Activated naive CD8-positive, alpha-beta T cell treated with anti-CD3 and anti-CD28 coated beads, Interleukin-2, amount 50 U/mL, for 24 hours (primary cell): ENCODE results near the gene ST8SIA4.
"Not testable (repeated sequence)": the region's sequence is repeated elsewhere in the genome, so short reads cannot be mapped to it uniquely, and the experiment has no call there.

Source experiments
- ATAC-seq: fragments of 150-1000 bp; cut with Tn5 transposase; one replicate; pipeline ENCODE4 v1.10.0; 2021
- DNase-seq: peaks from one replicate; pipeline ENCODE4 v3.0.0; 2021
- H3K27ac Mint-ChIP-seq: one replicate; pipeline ENCODE4 v1.8.0; 2021; ENCODE audit warnings: mild to moderate bottlenecking, mixed read lengths
- H3K27me3 Mint-ChIP-seq: one replicate; pipeline ENCODE4 v1.8.0; 2021; ENCODE audit warnings: mixed read lengths
- H3K36me3 Mint-ChIP-seq: one replicate; pipeline ENCODE4 v1.8.0; 2021; ENCODE audit warnings: low read depth, mixed read lengths
- H3K4me1 Mint-ChIP-seq: one replicate; pipeline ENCODE4 v1.8.0; 2021; ENCODE audit warnings: mixed read lengths
- H3K4me3 Mint-ChIP-seq: one replicate; pipeline ENCODE4 v1.8.0; 2021; ENCODE audit warnings: mild to moderate bottlenecking, moderate library complexity, mixed read lengths
- H3K9me3 Mint-ChIP-seq: one replicate; pipeline ENCODE4 v1.8.0; 2021; ENCODE audit warnings: mixed read lengths

ST8SIA4 gene

DNA sequence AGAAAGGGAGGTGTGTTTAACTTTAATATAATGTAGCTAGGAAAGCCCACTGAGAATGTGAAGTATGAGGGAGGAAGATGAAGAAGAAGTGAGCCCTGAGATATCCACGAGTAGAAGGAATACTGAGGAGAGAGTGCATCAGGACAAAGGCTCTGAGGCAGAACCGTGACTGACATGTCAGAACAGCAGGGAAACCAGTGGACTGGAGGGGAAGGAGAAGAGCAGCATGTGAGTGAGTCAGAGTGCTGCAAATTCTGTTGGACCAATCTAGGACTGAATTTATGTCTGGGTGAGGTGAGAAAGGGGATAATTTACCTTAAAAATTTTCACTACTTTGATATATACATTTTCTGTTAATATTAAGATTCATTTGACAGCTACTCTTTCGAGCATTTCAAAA, 110.3 kb downstream of the ST8SIA4 start:
- ATAC-seq (no peak), DNase-seq (no peak)
- Mint-ChIP-seq H3K27me3 (peaks cover 3% of the 10 kb centered on the region), H3K27ac (no peak overlapping the region), H3K4me1 (peaks cover 7% of the 10 kb centered on the region), H3K4me3 (no peak overlapping the region), H3K36me3 (no peaks in the 10 kb centered on the region), H3K9me3 (peaks cover 9% of the 10 kb centered on the region)

DNA sequence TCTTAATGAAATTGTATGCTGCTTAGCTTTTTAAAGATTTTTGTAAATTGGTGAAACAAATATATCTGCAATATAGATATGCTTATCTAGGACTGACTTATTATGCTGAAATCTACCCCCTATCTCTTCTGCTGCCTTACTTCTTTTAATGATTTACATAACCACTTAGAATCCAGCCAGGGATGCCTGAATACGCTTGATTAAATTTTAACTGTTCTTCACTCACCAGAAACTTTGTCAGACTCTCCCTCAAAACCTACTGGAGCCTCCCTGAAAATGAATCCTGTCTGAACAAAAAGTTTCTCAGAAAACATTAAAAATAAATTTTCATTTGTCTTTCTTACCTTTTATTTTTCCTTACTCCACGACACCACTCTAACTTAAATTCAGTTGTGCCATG, 111.7 kb downstream of the ST8SIA4 start:
- ATAC-seq (no peak), DNase-seq (no peak)
- no peak overlapping the region for H3K27ac Mint-ChIP-seq
- H3K36me3 Mint-ChIP-seq: no peaks in the 10 kb centered on the region
- peaks cover 7% of the 10 kb centered on the region for H3K4me1 Mint-ChIP-seq
- H3K27me3 Mint-ChIP-seq: peaks cover 3% of the 10 kb centered on the region
- peaks cover 9% of the 10 kb centered on the region for H3K9me3 Mint-ChIP-seq
- no peak overlapping the region for H3K4me3 Mint-ChIP-seq

DNA sequence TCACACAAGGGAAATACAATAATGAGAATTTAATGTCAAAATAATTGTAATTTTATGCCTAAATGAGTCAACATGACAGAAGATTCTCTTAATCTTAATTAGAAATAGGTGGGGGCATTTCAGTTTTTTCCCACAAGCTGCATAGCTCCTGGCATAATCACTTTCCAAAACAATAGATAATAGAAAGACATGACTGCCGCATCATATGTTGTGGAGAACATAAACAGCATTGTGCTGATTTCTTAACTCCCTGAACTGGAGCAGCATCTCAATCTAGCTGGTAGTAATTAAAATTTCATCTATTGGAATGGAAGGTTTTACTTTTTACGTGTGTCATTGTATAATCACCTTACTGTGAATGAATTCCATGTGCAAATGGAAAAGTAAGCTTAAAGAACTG, 112.1 kb downstream of the ST8SIA4 start:
- Mint-ChIP-seq H3K4me1 (peaks cover 7% of the 10 kb centered on the region), H3K36me3 (no peaks in the 10 kb centered on the region), H3K9me3 (peaks cover 9% of the 10 kb centered on the region), H3K27me3 (peaks cover 3% of the 10 kb centered on the region), H3K4me3 (no peak overlapping the region), H3K27ac (no peak overlapping the region)
- ATAC-seq (no peak), DNase-seq (no peak)

DNA sequence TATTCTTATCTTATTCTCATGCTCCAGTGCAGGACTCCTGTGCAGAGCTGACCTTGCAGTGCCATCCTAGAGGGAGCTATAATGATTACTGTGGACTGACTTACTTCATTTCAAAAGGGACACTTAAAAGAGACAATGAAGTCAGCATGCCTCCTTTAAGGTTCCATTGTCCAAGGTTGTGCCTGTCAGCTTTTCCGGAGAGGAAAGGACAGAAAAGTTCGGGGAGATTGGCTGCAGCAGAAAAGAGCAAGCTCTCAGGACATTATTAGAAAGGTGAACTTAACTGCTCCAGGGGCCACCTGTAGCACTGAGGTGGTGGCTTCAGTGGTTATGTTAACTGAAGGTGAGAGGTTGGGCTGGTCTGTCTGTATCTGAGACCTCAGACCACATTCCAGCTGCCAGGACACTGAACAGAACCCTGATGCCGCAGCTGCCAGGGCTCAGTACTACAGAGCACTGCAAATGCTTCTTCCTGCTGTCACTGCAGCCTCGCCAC, 112.9 kb downstream of the ST8SIA4 start:
- no peak overlapping the region for H3K4me3 Mint-ChIP-seq
- H3K27ac Mint-ChIP-seq: no peak overlapping the region
- ATAC-seq (no peak), DNase-seq (no peak)
- H3K36me3 Mint-ChIP-seq: no peaks in the 10 kb centered on the region
- H3K9me3 Mint-ChIP-seq: peaks cover 9% of the 10 kb centered on the region
- H3K27me3 Mint-ChIP-seq: peaks cover 3% of the 10 kb centered on the region
- peaks cover 7% of the 10 kb centered on the region for H3K4me1 Mint-ChIP-seq

DNA sequence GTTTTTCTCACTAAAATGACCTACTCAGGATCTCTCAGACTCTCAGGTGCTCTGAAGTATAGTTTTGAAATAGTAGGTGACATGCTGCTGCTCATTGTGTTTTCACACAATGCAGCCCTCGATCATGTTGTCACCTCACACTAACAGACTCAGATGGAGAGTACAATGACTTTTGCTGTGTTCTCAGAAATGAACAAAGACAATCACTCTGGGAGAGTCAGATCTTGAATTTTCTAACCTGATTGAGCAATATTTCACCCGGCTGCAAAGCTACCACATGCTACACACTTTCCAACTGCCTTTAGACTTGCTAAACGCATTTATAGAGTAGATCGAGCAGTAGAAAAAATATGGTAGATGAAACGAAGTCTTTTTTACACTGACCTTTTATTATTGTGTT, 113.4 kb downstream of the ST8SIA4 start:
- no peak for DNase-seq
- peaks cover 3% of the 10 kb centered on the region for H3K27me3 Mint-ChIP-seq
- no peak for ATAC-seq
- no peak overlapping the region for H3K27ac Mint-ChIP-seq
- H3K4me3 Mint-ChIP-seq: no peak overlapping the region
- peaks cover 9% of the 10 kb centered on the region for H3K9me3 Mint-ChIP-seq
- no peaks in the 10 kb centered on the region for H3K36me3 Mint-ChIP-seq
- peaks cover 7% of the 10 kb centered on the region for H3K4me1 Mint-ChIP-seq

DNA sequence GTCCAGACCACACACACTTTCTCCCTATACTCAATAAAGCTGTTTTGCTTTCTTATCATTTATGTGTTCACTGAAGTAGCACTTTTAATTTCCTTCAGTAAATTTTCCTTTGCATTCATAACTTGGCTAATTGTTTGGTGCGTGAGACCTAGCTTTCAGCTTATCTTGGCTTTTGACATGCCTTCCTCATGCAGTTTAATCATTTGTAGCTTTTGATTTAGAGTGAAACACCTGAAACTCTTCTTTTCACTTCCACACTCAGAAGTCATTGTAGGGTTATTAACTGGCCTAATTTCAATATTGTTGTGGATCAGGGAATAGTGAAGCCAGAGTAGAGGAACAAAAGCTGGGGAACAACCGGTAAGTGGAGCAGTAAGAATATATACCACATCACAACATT, 114.7 kb downstream of the ST8SIA4 start:
- Mint-ChIP-seq H3K27ac (no peak overlapping the region), H3K9me3 (peaks cover 9% of the 10 kb centered on the region), H3K36me3 (no peaks in the 10 kb centered on the region), H3K4me1 (peaks cover 7% of the 10 kb centered on the region), H3K4me3 (no peak overlapping the region), H3K27me3 (peaks cover 3% of the 10 kb centered on the region)
- DNase-seq (no peak), ATAC-seq (no peak)

DNA sequence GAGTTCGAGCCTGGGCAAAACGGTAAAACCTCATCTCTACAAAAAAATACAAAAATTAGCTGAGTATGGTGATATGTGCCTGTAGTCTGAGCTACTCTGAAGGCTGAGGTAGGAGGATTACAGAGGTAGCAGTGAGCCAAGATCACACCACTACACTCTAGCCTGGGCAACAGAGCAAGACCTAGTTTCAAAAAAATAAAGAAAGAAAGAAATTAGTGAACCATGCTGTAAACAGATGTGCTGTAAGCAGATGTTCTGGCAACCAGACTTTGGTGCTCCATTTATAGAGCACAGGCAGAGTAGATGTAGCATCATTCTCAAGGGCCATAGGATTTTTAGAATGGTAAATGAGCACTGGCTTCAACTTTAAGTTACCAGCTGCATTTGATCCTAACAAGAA, 115.4 kb downstream of the ST8SIA4 start:
- DNase-seq (no peak), ATAC-seq (no peak)
- Mint-ChIP-seq H3K27ac (no peak overlapping the region), H3K36me3 (no peaks in the 10 kb centered on the region), H3K9me3 (peaks cover 2% of the 10 kb centered on the region), H3K4me1 (peaks cover 7% of the 10 kb centered on the region), H3K27me3 (peaks cover 2% of the 10 kb centered on the region), H3K4me3 (no peak overlapping the region)

DNA sequence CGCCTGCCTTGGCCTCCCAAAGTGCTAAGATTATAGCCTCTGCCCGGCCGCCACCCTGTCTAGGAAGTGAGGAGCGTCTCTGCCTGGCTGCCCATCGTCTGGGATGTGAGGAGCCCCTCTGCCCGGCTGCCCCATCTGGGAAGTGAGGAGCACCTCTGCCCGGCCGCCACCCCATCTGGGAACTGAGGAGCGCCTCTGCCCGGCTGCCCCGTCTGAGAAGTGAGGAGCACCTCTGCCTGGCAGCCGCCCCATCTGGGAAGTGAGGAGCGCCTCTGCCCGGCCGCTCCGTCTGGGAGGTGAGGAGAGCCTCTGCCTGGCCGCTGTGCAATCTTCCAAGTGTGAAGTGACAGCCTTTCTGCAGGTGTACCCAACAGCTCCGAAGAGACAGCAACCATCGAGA, 117.5 kb downstream of the ST8SIA4 start:
- H3K27ac Mint-ChIP-seq, DNase-seq, H3K9me3 Mint-ChIP-seq, H3K27me3 Mint-ChIP-seq, H3K36me3 Mint-ChIP-seq, H3K4me3 Mint-ChIP-seq, ATAC-seq: not testable (repeated sequence)
- peaks cover 19% of the 10 kb centered on the region for H3K4me1 Mint-ChIP-seq

DNA sequence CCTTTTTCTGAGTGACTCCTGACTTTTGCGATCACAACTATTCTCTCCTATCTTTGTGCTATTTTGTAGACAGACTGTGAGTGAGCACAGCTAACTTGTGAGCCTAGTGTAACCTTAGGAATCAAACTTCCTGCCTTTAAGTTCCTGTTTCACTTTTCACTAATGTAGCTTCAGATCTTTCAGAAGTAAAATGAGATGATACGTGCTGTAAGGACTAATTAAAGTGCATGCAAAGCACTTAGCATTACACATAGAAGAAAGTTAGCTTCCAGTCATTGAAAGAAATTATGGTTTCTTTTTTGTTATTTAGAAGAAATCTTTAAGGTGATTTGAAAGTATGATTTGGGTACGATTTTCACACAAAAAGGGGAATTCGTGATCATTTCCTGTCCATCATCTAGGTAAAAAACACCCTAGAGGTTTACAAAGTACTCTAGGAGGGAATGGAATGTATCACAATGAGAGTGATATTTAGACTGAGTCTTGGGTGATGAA, 122.7 kb downstream of the ST8SIA4 start:
- ATAC-seq: peak; percentile 80
- DNase-seq: no peak
- Mint-ChIP-seq H3K4me1 (peaks cover 48% of the 10 kb centered on the region), H3K9me3 (peaks cover 5% of the 10 kb centered on the region), H3K4me3 (peak overlapping the region; percentile 73), H3K27me3 (no peaks in the 10 kb centered on the region), H3K36me3 (no peaks in the 10 kb centered on the region), H3K27ac (peak overlapping the region; percentile 96)

DNA sequence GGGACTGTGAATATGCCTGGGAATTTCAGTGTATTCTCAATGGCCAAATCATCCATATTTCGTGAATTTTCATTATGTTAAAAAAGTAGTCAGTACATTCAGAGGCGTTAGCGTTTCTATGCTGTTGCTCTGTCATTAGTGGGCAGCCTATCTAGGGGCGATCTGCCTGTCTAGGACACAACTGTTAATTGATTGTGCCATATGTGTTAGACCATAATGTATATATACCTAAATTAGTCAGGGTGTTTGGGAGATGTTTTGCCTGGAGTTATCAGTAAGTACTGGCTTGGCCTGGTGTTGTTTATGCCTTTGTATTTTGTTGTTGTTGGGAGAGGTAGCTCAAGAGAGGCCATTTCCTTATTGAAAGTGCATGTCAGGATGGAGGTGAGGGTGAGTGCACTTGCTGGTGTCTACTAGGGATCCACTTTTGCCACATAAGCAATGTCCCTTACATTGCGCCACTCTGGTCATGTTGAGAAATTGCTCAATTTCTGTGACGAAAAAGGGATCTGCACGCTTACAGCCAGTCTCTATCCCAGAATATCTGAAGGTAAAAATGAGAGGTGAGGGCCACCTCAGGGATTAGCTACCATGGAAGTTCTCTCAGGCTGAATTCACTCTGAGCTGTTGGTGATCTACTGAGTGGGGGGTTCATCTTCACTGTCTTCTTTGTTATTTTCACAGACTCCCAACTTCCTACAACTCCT, 123.3 kb downstream of the ST8SIA4 start:
- Mint-ChIP-seq H3K4me1 (peaks cover 48% of the 10 kb centered on the region), H3K4me3 (peak overlapping the region; percentile 73), H3K36me3 (no peaks in the 10 kb centered on the region), H3K27me3 (no peaks in the 10 kb centered on the region), H3K27ac (peak overlapping the region; percentile 96), H3K9me3 (peaks cover 5% of the 10 kb centered on the region)
- DNase-seq: peak; percentile 12
- no peak for ATAC-seq

DNA sequence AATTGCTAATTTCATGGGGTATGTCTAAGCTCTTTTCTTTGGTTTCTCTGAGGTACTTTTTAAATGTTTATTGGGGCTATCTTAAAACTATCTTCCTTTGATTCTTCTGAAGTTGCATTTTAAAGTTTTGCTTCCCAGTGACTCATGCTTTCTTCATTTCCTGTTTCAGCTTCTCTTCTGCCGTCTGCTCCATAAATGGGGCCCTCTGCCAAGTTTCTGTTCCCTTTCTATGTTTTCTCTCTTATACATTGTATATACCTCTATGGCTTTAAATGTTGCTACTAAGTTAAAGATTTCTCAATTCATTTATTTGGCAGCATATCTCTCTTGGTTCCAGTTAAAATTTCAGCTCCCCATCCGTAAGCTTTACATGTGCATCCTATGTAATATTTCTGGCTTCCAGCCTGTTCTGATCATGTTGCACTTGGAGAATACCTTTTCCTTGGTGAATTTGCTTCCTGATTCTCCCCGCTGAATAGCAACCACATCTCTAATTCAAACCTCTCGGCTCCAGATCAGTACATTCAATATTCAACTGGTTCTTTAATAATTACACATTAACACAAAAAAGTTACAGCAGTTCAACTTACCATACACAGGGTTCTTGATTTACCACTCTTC, 125.3 kb downstream of the ST8SIA4 start:
- H3K4me3 Mint-ChIP-seq: peak overlapping the region; percentile 50
- DNase-seq: peak; percentile 20
- peaks cover 48% of the 10 kb centered on the region for H3K4me1 Mint-ChIP-seq
- peak overlapping the region; percentile 84 for H3K27ac Mint-ChIP-seq
- ATAC-seq: peak; percentile 47
- H3K9me3 Mint-ChIP-seq: peaks cover 5% of the 10 kb centered on the region
- no peaks in the 10 kb centered on the region for H3K36me3 Mint-ChIP-seq
- no peaks in the 10 kb centered on the region for H3K27me3 Mint-ChIP-seq

DNA sequence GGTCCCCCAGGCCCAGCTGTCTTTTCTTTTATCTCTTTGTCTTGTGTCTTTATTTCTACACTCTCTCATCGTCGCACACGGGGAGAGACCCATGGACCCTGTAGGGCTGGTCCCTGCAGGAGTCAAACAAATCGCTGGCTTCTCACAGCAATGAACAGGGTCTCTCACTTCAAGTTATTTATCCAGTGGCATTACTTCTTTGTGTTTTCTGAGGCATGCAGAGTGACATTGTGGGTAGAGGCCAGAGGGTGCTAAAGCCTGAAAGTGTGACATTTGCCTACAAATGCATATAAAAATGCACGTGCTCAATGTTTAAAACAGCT, 127.6 kb downstream of the ST8SIA4 start:
- peaks cover 5% of the 10 kb centered on the region for H3K9me3 Mint-ChIP-seq
- no peaks in the 10 kb centered on the region for H3K27me3 Mint-ChIP-seq
- no peak for ATAC-seq

DNA sequence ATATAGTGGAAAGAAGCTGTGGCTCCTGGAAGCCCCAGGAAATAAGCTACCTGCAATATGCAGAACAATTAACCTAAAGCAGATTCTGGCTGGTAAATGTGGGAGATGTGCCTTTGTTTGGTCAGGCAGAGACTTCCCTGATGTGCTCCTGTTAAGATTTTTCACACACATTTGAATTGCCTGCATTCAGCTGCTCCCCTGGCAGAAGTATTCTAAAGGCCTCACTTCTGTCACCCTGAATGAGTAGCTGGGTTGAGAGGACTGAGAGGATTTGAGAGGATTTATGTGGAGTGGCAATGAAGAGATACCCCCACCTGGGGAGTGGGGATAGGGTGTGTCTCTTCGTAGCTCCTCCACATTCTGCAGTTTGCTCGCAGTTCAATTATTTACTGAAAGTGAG, 130.5 kb downstream of the ST8SIA4 start:
- ATAC-seq: no peak
- no peak overlapping the region for H3K4me3 Mint-ChIP-seq

More for the DNA sequence above, 127.6 kb downstream of the ST8SIA4 start:
- peaks cover 35% of the 10 kb centered on the region for H3K4me1 Mint-ChIP-seq
- H3K4me3 Mint-ChIP-seq: no peak overlapping the region
- DNase-seq: no peak
- H3K36me3 Mint-ChIP-seq: no peaks in the 10 kb centered on the region
- H3K27ac Mint-ChIP-seq: peak overlapping the region; percentile 44

DNA sequence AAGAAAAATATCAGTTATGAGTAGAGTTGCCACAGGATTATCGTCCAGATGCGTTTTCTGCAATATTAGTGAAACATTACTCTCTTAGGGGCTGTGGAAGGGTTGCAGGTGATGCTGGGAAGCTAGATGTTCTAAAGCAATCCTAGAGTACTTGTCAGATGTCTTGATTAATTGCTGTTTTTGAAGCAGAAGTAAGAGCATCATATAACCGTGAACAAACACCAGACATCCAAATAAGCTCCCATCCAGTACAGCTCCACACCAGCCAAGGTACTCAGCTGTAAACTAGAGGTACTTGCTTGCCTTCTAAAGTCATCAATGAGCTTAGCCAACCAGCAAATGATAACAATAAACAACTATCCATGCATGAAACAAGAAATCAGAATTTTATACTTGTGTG, 131.1 kb downstream of the ST8SIA4 start:
- H3K27me3 Mint-ChIP-seq: no peaks in the 10 kb centered on the region
- H3K27ac Mint-ChIP-seq: no peak overlapping the region
- DNase-seq (no peak), ATAC-seq (no peak)
- no peak overlapping the region for H3K4me3 Mint-ChIP-seq
- H3K36me3 Mint-ChIP-seq: no peaks in the 10 kb centered on the region
- no peaks in the 10 kb centered on the region for H3K9me3 Mint-ChIP-seq
- H3K4me1 Mint-ChIP-seq: peaks cover 6% of the 10 kb centered on the region

More for the DNA sequence above, 130.5 kb downstream of the ST8SIA4 start:
- Mint-ChIP-seq H3K4me1 (peaks cover 7% of the 10 kb centered on the region), H3K27me3 (no peaks in the 10 kb centered on the region), H3K36me3 (no peaks in the 10 kb centered on the region), H3K9me3 (no peaks in the 10 kb centered on the region), H3K27ac (no peak overlapping the region)
- no peak for DNase-seq

DNA sequence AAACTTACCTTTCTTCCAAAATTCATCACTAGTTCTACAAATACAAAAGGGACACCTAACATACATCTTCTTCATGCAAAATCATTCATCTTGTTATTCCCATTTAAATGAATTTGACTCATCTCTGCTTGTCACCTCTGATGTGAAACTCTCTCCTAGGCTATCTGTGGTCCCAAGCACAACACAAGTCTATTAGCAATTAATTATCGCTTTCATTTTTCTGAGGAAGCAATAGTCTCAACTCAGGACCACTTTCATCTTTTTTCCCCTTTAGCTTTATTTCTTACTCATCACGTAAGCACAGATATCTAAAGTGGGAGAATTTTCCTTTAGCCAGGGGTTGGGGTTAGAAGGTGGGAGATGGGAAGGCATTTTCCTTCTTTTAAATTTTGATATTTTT, 131.9 kb downstream of the ST8SIA4 start:
- H3K4me3 Mint-ChIP-seq: no peak overlapping the region

More for the DNA sequence above, 131.9 kb downstream of the ST8SIA4 start:
- no peaks in the 10 kb centered on the region for H3K36me3 Mint-ChIP-seq
- H3K9me3 Mint-ChIP-seq: no peaks in the 10 kb centered on the region
- DNase-seq (no peak), ATAC-seq (no peak)
- no peaks in the 10 kb centered on the region for H3K27me3 Mint-ChIP-seq
- H3K27ac Mint-ChIP-seq: no peak overlapping the region
- H3K4me1 Mint-ChIP-seq: no peaks in the 10 kb centered on the region
